Measurements from ENCODE around the gene MACROH2A2. TPM values are rescaled to one million over a fixed set of nuclear protein-coding genes. Genes with fewer than 3 reads are reported as not detected.
"Not testable (repeated sequence)": the region's sequence is repeated elsewhere in the genome, so short reads cannot be mapped to it uniquely, and the experiment has no call there.

The MACROH2A2 gene
- total RNA-seq = 5.8 and 7.3 TPM in 2 replicates

GRCh38 chr10:70052462-70053217 is at the start of gene MACROH2A2:
TSS of gene MACROH2A2 (plus strand) at chr10:70052846. CDS start at chr10:70075659, 22,813 bp downstream.
- no peak for DNase-seq (ENCODE audit: extremely low read depth, low read depth, low spot score)

GRCh38 chr10:70007116-70007820 is 45.4 kb upstream of the MACROH2A2 start:
- no peak for DNase-seq (ENCODE audit: extremely low read depth, low read depth, low spot score)

GRCh38 chr10:70031215-70031614 is 21.4 kb upstream of the MACROH2A2 start:
- DNase-seq (ENCODE audit: extremely low read depth, low read depth, low spot score) = no peak

- DNase-seq (ENCODE audit: extremely low read depth, low read depth, low spot score) = no peak
Observed at GRCh38 chr10:70032667-70033289, 19.9 kb upstream of the MACROH2A2 start.

- DNase-seq (ENCODE audit: extremely low read depth, low read depth, low spot score) = no peak
Observed at GRCh38 chr10:70034232-70034631, 18.4 kb upstream of the MACROH2A2 start.

- DNase-seq (ENCODE audit: extremely low read depth, low read depth, low spot score) = no peak
Observed at GRCh38 chr10:70035531-70035930, 17.1 kb upstream of the MACROH2A2 start.

GRCh38 chr10:70038923-70039322 is 13.7 kb upstream of the MACROH2A2 start:
- no peak for DNase-seq (ENCODE audit: extremely low read depth, low read depth, low spot score)

- DNase-seq (ENCODE audit: extremely low read depth, low read depth, low spot score) = no peak
Observed at GRCh38 chr10:70041016-70041415, 11.6 kb upstream of the MACROH2A2 start.

GRCh38 chr10:70041739-70042138 is 10.9 kb upstream of the MACROH2A2 start:
- not testable (repeated sequence) for DNase-seq (ENCODE audit: extremely low read depth, low read depth, low spot score)

GRCh38 chr10:70047066-70047465 is 5.6 kb upstream of the MACROH2A2 start:
- not testable (repeated sequence) for DNase-seq (ENCODE audit: extremely low read depth, low read depth, low spot score)

- DNase-seq (ENCODE audit: extremely low read depth, low read depth, low spot score) = no peak
Observed at GRCh38 chr10:70048030-70048723, 4.5 kb upstream of the MACROH2A2 start.

GRCh38 chr10:70051848-70052247 is 798 bp upstream of the MACROH2A2 start:
- no peak for DNase-seq (ENCODE audit: extremely low read depth, low read depth, low spot score)

- no peak for DNase-seq (ENCODE audit: extremely low read depth, low read depth, low spot score)
Observed at GRCh38 chr10:70053218-70053840, 683 bp downstream of the MACROH2A2 start.

GRCh38 chr10:70053841-70054288 is 1.2 kb downstream of the MACROH2A2 start:
- no peak for DNase-seq (ENCODE audit: extremely low read depth, low read depth, low spot score)

- no peak for DNase-seq (ENCODE audit: extremely low read depth, low read depth, low spot score)
Observed at GRCh38 chr10:70054902-70055301, 2.3 kb downstream of the MACROH2A2 start.

GRCh38 chr10:70055550-70055949 is 2.9 kb downstream of the MACROH2A2 start:
- DNase-seq (ENCODE audit: extremely low read depth, low read depth, low spot score) = no peak

- DNase-seq (ENCODE audit: extremely low read depth, low read depth, low spot score) = no peak
Observed at GRCh38 chr10:70057306-70057705, 4.7 kb downstream of the MACROH2A2 start.

GRCh38 chr10:70060389-70060788 is 7.7 kb downstream of the MACROH2A2 start:
- no peak for DNase-seq (ENCODE audit: extremely low read depth, low read depth, low spot score)

GRCh38 chr10:70063418-70064098 is 10.9 kb downstream of the MACROH2A2 start:
- no peak for DNase-seq (ENCODE audit: extremely low read depth, low read depth, low spot score)

GRCh38 chr10:70064486-70064885 is 11.8 kb downstream of the MACROH2A2 start:
- no peak for DNase-seq (ENCODE audit: extremely low read depth, low read depth, low spot score)
